Measurements from ENCODE around the gene LASP1.
"Not testable (repeated sequence)": the region's sequence is repeated elsewhere in the genome, so short reads cannot be mapped to it uniquely, and the experiment has no call there.

Gene LASP1

GRCh38 chr17:38933962-38934361 is 64.1 kb downstream of the LASP1 start:
- DNase-seq (ENCODE audit: low read depth): peak; percentile 50

- DNase-seq (ENCODE audit: low read depth): no peak
These were observed 70.1 kb downstream of the LASP1 start for GRCh38 chr17:38939987-38940386.

GRCh38 chr17:38940404-38940803 is 70.5 kb downstream of the LASP1 start:
- DNase-seq (ENCODE audit: low read depth): no peak

GRCh38 chr17:38942696-38943334 is 73.0 kb downstream of the LASP1 start:
- no peak for DNase-seq (ENCODE audit: low read depth)

GRCh38 chr17:38943607-38944006 is 73.7 kb downstream of the LASP1 start:
- peak; percentile 33 for DNase-seq (ENCODE audit: low read depth)

- DNase-seq (ENCODE audit: low read depth): no peak
These were observed 77.3 kb downstream of the LASP1 start for GRCh38 chr17:38947189-38947588.

GRCh38 chr17:38953800-38954199 is 83.9 kb downstream of the LASP1 start:
- DNase-seq (ENCODE audit: low read depth): not testable (repeated sequence)

- no peak for DNase-seq (ENCODE audit: low read depth)
These were observed 88.5 kb downstream of the LASP1 start for GRCh38 chr17:38958326-38958725.

- peak; percentile 34 for DNase-seq (ENCODE audit: low read depth)
These were observed 88.9 kb downstream of the LASP1 start for GRCh38 chr17:38958756-38959155.

GRCh38 chr17:38959508-38959907 is 89.7 kb downstream of the LASP1 start:
- no peak for DNase-seq (ENCODE audit: low read depth)

GRCh38 chr17:38960402-38960801 is 90.5 kb downstream of the LASP1 start:
- no peak for DNase-seq (ENCODE audit: low read depth)

- DNase-seq (ENCODE audit: low read depth): no peak
These were observed 91.6 kb downstream of the LASP1 start for GRCh38 chr17:38961413-38961812.

- DNase-seq (ENCODE audit: low read depth): peak; percentile 93
These were observed 97.5 kb downstream of the LASP1 start, which contains the start of gene FBXO47 for GRCh38 chr17:38967290-38967738. TSS of gene FBXO47 (minus strand) at chr17:38967403. CDS start at chr17:38963025, 4,378 bp downstream.

- no peak for DNase-seq (ENCODE audit: low read depth)
These were observed 99.4 kb downstream of the LASP1 start for GRCh38 chr17:38969281-38969680.

- DNase-seq (ENCODE audit: low read depth): no peak
These were observed 100.3 kb downstream of the LASP1 start for GRCh38 chr17:38970128-38970527.

GRCh38 chr17:38970804-38971203 is 100.9 kb downstream of the LASP1 start:
- DNase-seq (ENCODE audit: low read depth): no peak

Data from amniotic epithelial cell (primary cell).